Glomerular visceral epithelial cell (primary cell): ENCODE data around the gene FYTTD1.

Source experiments
- DNase-seq: peaks from one replicate; pipeline ENCODE4 v3.0.0-alpha.2; 2016; ENCODE audit errors: extremely low spot score

FYTTD1 gene

DNA sequence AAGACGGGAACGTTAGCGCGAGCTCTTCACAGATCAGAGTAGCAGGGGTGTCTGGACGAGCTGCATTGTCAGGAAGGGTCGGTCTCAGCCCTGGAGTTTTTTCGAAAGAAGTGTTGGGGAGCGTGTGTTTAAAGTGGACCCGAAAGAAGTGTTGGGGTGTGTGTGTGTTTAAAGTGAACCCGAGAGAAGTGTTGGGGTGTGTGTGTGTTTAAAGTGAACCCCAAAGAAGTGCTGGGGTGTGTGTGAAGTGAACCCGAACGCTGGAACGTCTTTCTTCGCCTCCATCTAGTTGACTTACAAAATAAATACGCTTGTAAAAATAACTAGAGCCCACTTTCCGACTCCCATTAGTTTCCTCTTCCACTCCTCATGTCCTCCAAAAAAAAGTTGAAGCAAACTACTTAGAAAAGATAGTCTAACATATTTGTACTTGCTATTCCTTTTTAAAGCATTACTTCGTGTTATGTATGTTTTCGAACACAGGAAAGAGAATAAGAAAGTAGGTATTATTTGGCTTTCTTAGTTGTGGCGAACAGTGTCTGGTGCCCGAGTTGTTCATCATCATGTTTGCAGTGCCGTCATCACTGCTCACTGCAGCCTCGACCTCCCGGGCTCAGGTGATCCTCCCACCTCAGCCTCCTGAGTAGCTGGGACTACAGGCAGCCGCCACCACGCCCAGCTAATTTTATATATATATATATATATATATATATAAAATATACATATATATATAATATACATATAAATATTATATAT, 42.4 kb downstream of the FYTTD1 start:
- peak; percentile 40 for DNase-seq

DNA sequence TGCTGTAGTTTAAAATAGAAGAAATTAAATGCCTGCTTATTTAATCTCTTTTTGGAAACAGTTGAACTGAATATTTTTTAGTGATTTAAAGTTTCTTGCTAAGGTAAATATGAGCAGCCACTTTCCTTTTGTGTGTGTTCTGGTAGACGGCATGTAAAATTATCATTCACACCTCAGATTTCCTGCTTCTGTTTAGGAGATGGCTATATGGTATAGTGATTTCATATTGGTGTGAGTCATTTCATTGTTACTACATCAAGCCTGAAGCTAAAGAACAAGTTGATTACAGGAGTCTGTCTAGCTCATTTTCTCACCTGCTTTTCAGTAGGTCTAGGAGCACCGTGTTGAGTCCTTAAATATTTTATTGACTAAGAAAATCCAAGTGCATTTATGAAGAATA, 43.6 kb downstream of the FYTTD1 start:
- DNase-seq = peak; percentile 34

DNA sequence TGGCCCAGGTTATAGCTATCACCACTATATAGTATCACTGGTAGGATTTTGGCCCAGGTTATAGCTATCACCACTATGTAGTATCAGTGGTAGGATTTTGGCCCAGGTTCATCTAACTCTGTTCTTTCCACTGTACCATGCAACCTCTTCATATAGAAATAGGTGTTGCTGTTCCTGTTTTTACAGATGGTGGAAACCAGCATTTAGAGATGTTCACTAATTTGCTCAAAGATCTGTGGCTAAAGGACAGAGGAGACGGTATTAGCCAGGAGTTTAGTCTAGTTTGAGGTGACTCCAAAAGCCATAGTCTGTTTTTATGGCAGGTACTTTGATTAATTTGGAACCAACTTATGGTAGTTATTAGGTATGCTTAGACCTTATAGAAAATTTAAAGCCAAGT, 44.4 kb downstream of the FYTTD1 start:
- DNase-seq = no peak

DNA sequence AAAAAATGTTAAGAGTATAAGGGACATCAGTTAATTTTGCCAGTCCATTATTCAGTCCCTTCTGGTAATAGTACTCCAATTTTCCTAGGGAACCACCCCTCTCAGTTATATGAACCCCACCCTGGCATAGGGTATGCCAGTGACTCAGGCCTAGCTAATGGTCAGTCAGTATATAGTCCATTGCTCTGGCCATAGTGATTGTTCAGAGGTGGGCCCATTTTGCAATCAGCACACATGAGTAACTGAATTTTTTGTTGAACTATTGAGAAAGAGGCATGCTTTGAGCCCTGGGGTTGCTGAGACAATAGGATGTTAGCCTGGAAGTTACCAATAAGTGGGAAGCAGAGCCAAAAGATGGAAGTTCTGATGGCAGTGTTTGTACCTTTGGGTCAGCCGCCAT, 45.5 kb downstream of the FYTTD1 start:
- no peak for DNase-seq

DNA sequence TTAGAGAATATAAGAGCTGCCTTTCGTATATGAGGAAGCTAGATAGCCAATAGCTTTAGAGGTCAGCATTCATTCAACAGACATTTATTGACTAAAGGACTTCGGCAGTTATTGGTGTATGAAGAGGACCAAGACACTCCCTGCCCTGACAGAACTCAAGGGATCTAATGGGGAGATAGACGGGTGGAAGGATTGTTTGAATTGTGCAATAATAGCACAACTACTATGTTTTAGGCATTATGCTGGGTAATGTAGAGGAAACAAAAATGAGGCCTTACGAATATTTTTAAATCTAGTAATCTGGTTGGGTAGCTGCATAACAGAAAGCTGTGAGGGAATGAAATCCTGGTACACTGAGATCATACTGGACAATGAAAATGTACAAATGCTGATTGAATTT, 46.4 kb downstream of the FYTTD1 start:
- no peak for DNase-seq

DNA sequence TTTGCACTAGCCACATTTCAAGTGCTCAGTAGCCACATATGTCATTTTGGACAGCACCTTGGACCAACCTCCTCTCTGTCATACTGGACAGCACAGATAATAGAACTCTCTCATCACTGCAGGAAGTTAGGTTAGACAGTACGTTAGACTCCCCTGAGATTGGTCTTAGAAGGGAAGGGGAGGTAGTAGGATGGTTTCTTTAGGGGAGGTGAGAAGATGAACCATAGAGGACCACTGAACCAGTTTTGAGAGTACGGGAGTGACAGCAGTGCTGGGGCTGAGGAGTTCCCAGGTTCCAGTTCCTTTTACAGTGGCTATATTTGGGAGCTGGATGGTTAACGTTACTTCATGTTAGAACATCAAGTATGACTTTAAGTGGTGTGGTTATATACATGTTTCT, 49.2 kb downstream of the FYTTD1 start:
- no peak for DNase-seq

DNA sequence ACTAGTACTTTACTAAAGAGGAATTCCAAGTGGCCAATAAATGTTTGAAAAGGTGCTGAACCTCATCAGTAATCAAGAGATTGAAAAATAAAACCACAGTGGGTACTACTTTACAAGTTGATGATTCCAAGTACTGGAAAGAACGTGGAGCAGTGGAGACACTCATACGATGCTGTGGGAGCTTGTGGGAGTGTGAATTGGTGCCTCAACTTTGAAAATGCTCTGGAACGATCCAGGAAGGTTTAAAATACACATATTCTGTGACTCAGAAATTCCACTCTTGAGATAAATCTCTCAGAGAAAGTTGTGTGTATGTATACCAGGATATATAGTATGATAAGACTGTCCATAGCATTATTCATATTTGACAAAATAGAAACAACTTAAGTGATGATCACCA, 50.7 kb downstream of the FYTTD1 start:
- no peak for DNase-seq

DNA sequence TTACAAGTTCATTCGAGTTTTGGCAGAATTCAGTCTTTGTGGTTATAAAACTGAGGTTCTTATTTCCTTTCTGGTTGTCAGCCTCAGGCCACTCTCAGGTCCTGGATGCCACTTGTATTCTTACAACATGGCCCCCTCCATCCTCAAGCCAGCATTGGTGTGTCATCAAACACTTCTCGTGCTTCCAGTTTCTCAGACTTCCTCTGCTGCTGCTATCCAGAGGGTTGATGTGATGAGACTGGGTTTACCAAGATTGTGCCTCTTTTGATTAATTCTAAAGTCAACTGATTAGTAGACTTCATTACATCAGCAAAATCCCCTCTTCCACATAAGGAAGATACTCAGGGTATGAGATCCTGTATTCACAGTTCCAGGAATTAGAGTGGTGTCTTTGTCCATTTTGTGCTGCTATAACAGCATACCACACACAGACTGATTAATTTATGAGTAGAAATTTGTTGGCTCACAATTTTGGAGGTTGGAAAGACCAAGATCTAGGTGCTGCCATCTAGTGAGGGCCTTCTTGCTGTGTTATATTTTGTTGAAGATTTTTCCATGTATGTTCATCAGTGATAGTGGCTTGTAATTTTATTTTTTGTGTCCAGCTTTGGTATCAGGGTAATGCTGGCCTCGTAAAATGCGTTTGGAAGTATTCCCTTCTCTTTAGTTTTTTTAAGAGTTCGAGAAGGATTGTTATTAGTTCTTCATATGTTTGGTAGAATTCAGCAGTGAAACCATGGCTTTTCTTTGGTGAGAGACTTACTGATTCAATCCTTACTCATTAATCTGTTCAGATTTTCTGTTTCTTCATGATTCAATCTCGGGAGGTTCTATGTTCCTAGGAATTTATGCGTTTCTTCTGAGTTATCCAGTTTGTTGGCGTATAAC, 52.5 kb downstream of the FYTTD1 start:
- no peak for DNase-seq

DNA sequence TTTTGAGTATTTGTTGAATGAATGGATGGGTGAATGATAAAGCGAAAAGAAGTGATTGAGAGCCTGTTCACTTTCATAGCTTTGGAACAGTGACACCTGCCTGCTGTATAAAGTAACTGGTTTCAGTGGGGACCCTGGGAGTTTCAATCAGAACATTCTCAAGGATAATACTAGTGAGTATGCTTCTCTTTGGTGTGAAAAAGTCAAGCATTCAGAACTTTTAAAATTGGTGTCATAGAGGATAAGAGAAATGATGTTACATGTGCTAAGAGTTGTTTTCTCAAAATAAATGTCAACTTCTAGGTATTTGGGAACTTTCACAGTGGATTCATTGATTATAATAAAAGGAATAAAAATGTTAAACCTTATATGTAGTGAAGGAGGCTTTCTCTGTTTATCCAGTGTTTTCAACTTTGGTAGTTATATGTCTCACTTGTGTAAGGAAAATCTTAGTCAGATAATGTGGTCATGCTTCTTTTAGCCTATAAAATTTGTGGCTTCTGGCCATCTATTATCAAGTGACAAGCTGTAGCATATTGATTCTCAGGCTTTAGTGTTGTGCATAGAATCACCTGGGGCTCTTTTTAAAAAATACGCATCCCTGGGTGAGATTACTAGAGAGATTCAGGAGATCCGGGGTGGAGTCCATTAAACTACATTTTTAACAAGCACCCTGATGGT, 53.2 kb downstream of the FYTTD1 start:
- no peak for DNase-seq

DNA sequence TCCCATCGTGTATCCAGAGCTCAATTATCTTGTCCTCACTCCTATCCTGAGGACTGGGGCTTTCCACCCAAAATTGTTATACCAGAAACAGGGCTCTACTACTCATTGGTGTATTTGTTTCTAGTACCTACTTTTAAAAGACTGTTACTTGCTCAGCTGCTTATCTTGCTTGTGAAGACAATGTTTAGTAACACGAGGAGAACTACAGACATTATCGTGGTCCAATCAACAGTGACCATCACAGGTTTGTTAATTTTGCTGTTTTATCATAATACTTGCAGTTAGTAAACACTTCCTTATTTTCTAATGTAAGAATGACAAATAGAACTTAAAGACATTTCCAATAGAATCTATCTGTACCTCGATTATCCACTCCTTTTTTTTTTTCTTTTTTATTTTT, 54.8 kb downstream of the FYTTD1 start:
- DNase-seq = no peak

DNA sequence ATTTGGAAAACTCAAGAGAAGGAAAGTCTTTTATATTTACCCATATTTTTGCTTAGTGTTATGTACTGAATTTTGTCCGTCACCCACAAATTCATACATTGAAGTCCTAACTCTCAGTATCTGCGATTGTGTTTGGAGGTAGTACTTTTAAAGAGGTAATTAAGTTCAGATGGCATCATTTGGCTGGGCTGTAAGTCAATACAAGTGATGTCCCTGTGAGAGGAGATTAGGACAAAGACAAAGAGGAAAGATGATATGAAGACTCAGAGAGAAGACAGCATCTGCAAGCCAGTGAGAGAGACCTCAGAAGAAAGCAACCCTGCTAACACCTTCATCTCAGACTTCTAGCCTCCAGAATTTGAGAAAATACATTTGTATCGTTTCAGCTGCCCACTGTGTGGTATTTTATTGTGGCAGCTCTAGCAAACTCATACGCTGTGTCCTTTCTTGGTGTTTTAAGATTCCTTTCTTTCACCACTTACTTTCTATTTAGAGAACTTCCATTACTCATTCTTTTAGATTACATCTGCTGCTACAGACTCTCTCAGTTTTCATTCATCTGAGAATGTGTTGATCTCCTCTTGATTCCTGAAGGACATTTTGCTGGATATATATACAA, 58.4 kb downstream of the FYTTD1 start:
- DNase-seq = no peak

DNA sequence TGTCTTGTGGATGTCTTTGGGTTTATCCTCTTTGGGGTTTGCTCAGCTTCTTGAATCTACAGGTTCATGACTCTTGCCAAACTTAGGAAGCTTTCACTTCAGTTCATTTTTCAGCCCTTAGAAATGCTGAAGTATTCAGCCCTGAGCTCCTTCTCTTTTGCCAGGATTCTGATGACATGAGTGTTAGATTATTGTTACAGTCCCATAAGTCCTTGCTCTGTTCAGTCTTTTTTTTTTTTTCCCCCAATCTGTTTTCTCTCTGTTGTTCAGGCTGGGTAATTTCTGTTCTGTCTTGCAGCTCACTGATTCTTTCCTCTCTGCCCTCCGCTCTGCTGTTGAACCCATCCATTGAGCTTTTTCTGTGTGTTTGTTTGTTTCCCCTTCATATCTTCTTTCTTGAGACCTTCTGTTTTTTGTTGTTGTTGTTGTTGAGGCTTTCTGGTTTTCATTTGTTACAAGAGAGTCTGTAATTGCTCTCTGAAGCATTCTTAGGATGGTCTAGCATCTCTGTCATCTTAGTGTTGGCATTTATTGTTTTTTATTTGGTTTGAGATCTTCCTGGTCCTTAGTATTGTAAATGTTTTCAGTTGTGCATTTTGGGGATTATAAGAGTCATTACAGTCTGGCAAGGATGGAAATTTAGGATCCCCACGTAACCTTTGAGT, 59.8 kb downstream of the FYTTD1 start:
- DNase-seq = no peak

DNA sequence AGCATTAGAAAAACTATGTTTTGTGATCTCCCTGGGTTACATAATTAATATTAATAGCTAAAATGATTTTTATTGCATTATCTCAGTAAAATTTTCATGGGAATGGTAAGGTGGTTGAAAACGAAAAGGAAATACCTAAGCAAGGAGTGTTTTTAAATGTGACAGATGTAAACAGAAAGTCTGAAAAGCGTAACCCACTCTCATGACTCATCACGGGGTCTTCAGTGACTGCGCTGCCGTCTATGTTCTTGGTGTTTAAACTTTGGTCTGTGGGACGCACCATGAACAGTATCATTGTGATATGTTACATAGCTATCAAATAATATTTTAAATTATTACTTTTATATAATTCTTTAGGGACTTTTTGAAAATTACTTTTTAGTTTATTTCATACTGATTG, 61.2 kb downstream of the FYTTD1 start:
- no peak for DNase-seq

DNA sequence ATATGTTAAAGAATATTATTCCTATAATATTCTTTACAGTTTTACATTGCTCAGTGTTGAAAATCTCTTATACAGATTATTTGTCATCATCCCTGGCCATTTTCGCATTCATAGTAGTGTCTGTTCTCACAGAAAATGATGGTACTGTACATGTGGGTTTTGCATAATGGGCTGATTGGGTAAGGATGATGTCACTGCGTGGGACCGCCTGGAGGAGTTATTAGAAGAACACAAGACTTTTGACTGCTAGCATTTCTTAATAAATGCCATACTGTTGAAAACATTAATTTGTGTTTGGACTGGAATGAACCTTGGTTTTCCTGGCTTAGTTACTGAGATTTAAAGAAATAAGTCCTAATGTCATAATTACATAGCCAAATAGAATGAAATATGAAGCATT, 61.7 kb downstream of the FYTTD1 start:
- no peak for DNase-seq

DNA sequence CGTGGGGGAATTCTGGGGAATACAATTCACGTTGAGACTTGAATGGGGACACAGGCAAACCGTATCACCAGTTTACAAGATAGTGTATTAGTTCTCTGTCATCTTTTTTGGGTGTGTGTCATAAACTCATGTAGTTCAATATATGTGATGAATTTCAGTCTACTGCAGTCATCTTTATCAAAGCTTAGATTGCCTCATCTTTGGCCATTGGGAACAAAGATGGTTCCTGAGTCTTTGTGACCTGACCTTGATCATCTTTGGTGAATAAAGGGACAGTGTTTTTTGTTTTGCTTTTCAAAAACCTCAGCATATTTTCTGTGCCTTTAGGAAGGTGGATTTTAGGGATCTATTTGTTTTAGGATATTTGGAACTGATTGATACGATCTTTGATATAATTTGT, 64.7 kb downstream of the FYTTD1 start:
- DNase-seq = no peak

DNA sequence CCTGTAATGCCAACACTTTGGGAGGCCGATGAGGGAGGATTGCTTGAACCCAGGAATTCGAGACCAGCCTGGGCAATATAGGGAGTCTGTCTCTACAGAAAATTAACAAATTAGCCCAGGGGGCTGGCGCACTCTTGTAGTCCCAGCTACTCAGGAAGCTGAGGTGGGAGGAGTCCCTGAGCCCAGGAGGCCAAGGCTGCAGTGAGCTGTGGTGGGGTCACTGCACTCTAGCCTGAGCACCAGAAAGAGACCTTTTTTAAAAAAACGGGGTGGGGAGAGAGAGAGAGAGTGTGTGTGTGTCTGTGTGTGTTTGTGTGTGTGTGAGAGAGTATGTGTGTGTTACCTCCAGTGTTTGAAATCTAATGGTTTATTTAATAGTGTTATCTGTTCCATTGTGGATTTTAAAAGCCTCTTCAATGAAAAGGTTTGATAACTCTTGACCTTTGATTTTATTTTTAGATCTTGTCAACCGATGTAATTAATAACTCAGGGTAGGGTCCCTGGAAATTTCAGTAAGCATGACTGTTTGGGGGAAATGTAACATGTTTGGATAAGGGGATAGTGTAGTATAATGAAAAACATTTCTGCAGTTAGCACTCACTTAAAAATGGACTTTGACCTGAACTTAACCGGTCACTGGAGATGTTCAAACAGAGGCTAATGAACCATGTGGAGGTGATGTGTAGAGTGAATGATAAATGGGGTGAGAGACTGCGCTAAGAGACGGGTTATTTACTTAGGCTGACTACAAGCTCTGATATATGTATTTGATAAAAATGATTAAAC, 71.1 kb downstream of the FYTTD1 start:
- peak; percentile 25 for DNase-seq

DNA sequence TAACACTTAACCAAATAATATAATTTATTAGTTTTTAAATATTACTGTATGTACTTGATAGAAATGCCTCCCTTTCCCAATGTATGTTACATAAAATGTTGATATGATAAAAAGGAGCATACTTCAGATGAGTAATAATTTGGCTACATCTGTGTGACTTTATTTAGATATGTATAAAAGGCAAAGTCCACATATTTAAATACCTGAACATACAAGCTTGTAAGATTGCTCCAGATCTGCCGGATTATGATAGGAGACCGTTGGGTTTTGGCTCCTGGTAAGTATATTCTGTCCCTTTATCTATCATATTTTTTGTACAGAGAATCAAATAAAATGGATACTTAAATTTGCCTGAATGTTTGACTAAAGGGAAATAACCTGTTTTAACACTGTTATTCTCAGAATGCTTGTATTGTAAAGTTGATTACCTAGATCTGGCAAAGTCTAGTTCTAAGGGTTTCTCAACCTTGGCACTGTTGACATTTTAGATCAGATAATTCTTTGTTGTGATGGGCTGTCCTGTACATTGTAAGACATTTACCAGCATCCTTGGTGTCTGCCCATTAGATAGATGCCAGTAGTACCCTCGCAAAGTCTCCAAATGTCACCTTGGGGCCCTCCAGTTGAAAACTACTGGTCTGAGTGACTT, 79.8 kb downstream of the FYTTD1 start:
- DNase-seq = no peak

DNA sequence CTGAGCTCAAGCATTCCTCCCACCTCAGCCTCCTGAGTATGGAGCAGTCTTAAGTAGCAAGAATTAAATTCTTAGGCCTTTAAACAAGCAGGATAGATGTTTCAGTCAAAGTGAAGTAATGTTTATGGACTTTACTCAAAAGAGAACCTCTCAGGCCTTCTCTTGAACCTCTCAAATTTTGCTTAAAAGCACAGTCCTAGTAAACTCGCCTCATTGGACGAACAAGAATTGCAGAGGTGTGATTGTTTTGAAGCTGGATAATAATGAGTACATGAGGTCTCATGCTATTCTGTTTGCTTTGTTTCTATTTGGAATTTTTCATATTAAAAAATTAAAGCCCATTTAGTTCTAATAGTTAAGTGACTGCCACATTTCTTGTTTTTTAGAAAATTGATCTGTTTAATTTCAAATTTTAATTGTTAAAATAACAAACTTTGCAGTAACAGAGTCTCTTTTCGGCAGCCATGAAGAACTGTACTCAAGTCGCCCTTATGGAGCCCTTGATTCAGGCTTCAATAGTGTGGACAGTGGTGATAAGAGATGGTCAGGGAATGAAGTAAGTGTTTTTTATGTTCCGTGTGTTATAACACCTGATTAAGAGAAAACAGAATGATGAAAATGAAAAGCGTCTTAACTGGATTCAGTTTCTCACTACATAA, 80.8 kb downstream of the FYTTD1 start:
- no peak for DNase-seq

DNA sequence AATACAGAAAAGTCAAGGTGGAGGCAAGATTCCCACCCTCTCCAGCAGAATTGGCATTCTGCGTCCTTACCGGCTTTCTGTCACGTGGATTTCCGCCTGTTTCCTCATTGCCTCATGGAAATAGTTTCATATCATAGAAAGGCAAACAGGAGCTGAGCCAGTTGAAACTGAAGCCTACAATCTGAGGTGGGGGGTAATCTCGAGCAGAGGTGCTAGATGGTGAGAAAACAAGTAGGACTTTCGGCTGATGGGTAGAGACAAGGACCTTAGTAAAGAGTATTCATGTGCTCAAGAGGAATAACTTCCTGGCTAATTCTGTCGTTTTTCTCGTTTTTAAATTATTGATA, 81.3 kb downstream of the FYTTD1 start:
- no peak for DNase-seq
